ENCODE data around the gene KRT12.

KRT12 gene

GRCh38 chr17:40813804-40814203, 53.2 kb downstream of the KRT12 start:
- DNase-seq: no peak

- DNase-seq: no peak
Measured at GRCh38 chr17:40812639-40813038, 54.4 kb downstream of the KRT12 start.

Measured in activated CD4-positive, alpha-beta T cell treated with anti-CD3 and anti-CD28 coated beads for 48 hours (primary cell).